NCI-H510A treated with DMSO at 0.1 percent for 48 hours (cell line): ENCODE measurements around the gene ARHGAP33.

Experiments used
- DNase-seq: peaks from one replicate; lab custom pipeline; 2025; lab: John Stamatoyannopoulos, UW

ARHGAP33 gene

DNA sequence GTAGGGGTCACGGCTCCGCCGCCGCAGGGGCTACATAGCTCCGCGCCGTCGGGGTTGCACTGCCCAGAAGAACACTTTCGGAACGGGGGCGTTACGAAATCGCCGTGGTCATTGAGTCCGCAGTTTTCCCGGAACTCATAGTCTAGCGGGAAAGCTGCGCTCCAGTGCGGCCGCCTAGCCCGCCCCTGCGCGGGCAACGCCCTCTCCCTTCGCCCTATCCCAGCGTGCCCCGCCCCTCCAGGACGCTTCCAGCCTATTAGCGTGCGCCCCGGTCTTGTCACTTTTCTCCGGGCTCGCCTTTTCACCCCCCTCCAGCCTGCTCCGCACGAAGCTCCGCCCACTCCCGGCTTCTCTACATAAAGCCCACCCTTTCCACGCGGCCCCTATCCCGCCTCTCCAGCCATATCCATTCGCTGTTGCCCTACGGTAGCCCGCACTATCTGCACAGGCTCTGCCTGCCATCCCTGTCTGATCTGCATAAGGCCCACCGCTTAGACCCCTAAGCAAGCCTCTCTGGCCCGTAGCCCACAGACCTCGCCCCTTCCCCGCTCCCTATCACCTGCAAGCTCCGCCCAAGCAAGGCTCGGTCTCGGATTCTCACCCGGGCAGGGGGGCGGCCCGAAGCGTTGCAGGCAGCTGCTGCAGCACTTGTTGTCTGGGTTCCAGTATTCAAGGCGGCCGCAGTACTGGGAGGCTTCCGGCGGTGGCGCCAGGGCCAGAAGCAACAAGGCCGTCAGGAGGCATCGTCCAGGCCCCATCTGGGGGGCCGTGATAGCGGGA, 34.8 kb upstream of the ARHGAP33 start:
- peak; percentile 99 for DNase-seq

GRCh38 chr19:35741203-35741515, 34.2 kb upstream of the ARHGAP33 start:
- no peak for DNase-seq

GRCh38 chr19:35742121-35742724, 33.1 kb upstream of the ARHGAP33 start, which contains the start of gene IGFLR1:
Gene IGFLR1 (minus strand): TSS chr19:35742452. CDS start chr19:35741180, 1,272 bp downstream.
- no peak for DNase-seq

DNA sequence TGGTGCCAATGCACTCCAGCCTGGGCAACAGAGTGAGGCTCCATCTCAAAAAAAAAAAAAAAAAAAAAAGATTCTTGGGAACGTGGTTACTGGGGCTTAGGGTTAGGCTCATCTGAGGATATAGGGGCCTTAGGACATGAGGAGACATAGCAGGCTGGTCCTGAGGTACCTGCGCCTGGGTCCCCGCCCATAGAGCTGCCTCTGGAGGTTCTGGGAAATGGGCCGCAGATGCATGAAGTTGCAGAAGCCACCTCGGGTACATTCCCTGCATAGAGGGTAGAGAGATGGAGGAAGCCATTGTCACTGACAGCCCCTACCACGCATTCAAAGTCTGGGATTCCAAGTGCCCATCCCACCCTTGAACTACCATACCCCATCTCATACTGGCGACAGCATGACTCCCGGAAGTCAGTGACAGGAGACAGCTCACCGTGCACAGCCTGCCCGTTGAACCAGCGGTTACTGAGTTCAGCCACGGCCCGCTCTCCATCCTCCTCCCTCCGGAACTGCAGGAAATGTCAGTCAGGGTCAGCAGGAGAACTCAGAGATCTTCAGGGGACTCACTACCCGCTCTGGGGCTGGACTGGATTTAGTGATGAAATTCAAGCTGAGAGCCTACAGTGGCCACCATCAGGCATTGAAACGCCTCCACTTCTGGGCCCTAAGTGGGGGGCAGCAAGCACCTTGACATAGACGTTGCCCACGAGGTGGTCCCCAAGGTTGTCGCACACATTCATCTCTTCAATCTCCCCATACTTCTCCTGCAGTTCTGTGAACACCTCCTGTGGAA, 31.5 kb upstream of the ARHGAP33 start:
- DNase-seq: no peak

DNA sequence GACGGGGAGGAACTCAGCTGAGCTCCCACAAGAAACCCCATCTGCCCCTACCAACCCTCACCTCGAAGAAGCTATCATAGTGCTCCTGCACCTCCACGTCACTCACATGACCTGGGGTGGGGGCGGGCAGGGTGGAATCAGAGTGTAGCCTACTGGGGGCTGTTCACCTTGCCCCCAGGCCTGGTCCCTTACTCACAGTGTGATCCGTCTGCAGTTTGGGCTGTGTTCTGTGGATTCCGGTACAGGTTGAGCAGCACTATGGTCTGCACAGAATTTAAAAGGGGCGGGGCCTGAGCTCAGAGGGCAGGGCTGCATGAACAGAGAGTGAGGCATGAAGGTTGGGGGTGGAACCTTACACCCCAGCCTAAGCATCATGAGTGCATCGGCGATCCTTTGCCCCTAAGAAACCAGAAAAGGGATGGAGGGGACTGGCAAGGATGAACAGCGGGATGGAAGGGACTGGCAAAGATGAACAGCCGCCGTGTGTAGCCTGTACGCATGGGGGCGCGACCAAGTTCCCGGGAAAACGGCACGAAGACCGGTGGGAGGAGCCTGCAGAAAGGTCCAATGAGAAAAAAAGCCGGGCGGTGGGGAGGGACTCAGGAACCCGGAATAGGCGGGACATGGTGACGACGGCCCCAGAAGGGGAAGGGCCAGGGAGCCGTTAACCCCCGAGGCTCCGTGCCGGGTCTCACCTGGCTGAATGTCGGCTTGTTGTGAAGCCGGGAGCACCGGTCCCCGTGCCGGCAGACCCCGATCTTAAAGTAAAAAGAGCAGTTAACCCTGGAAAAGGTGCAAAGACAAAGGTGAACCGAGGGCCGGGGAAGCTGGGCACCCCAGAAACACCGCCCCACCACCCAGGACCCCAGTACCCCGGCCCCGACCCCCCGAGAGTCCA, 30.7 kb upstream of the ARHGAP33 start:
- peak; percentile 93 for DNase-seq

DNA sequence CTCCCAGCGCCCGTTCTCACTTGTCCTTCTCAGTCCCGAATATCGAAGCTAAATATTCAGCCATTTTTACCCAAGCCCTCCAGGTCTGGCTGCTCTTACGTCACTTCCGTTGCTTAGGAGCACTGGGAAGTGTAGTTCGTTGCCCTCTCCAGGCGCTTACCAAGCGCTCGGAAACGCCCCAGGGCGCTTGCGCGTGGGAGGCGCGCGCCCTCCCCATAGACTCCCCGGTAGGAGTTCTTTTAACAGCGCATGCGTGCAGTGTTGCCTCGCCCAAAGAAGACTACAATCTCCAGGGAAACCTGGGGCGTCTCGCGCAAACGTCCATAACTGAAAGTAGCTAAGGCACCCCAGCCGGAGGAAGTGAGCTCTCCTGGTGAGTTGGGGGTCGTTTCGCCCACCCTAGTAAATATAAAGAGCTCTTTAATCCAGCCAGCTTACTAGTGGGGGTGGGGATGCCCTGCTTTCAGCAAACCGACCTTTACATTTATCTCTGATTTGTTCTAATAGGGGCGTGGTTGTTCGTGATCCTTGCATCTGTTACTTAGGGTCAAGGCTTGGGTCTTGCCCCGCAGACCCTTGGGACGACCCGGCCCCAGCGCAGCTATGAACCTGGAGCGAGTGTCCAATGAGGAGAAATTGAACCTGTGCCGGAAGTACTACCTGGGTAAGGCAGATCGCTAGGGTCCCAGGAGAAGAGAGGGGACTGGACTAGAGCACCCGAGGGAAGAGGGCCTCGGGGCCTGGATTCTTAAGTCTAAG, 29.9 kb upstream of the ARHGAP33 start, which contains the start of the genes PSENEN and U2AF1L4:
Gene PSENEN (plus strand): TSS at position 324 of the 759 bp plus-strand sequence. CDS start 280 bp downstream, at position 604.
Gene U2AF1L4 (minus strand): TSS at position 91 of the 759 bp plus-strand sequence. CDS start 27 bp downstream, at position 64.
- DNase-seq: peak; percentile 97

- DNase-seq: no peak
These were observed 29.3 kb upstream of the ARHGAP33 start for GRCh38 chr19:35746087-35746462.

DNA sequence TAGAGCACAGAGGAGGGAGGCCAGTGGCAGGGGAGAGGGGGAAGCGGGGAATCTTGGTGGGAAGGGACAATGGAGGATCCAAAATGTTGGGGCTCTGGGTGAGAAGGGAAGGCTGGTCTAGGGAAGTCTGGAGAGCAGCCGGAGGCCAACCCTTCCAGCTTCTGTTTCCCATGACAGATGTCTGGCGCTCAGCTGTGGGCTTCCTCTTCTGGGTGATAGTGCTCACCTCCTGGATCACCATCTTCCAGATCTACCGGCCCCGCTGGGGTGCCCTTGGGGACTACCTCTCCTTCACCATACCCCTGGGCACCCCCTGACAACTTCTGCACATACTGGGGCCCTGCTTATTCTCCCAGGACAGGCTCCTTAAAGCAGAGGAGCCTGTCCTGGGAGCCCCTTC, 28.8 kb upstream of the ARHGAP33 start:
- DNase-seq: no peak

- peak; percentile 98 for DNase-seq
These were observed 27.0 kb upstream of the ARHGAP33 start, which contains the start of gene LIN37 for GRCh38 chr19:35748106-35749020. Gene LIN37 (plus strand): TSS chr19:35748576. CDS start chr19:35748725, 149 bp downstream.

DNA sequence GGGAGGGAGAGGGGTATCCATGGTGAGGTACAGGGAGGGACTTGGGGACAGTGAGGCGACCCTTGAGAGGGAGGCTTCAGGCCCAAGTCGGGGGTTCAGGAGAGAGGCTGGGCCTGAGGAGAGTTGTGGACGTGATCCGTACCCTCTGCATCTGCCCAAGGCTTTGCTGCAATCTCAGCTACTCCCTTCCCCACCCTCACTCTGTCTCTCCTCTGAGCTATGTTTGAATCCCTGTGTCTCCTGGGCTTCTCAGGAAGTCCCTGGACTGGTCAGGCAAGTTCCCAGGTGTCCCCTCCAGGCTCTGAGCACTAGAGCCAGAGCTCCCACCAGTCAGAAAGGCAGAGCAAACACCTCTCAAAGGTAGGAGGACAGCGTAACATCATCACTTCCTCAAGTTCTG, 25.2 kb upstream of the ARHGAP33 start:
- no peak for DNase-seq

- no peak for DNase-seq
These were observed 23.3 kb upstream of the ARHGAP33 start for GRCh38 chr19:35751839-35752745.

GRCh38 chr19:35752746-35753350, 22.5 kb upstream of the ARHGAP33 start:
- no peak for DNase-seq

DNA sequence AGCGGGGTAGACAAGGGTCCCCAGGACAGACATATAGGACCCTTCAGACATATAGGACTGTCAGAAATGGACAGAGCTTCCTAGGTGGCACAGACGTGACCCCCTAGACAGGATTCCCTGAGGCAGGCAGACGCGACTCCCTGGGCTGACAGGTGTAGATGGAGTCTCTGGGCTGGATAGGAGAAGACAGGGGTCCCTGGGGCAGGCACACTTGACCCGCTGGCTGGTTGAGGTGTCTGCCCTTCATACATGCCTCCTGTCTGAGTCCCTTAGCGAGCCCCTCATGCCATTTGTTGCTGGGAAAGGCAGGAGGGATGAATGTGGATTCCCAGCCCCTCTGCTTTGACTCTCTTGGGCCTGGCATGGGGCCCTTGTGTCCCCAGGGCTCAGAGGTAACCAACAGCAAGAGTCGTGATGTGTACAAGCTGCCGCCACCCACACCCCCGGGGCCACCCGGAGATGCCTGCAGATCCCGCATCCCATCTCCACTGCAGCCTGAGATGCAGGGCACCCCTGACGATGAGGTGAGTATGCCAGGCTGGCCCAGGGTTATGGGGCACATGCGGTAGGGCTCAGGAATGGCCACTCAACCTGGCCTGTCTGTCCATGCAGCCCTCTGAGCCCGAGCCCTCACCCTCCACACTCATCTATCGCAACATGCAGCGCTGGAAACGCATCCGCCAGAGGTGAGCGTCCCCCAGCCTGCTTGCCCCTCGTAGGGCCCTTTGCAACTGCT, 21.6 kb upstream of the ARHGAP33 start:
- DNase-seq: no peak

DNA sequence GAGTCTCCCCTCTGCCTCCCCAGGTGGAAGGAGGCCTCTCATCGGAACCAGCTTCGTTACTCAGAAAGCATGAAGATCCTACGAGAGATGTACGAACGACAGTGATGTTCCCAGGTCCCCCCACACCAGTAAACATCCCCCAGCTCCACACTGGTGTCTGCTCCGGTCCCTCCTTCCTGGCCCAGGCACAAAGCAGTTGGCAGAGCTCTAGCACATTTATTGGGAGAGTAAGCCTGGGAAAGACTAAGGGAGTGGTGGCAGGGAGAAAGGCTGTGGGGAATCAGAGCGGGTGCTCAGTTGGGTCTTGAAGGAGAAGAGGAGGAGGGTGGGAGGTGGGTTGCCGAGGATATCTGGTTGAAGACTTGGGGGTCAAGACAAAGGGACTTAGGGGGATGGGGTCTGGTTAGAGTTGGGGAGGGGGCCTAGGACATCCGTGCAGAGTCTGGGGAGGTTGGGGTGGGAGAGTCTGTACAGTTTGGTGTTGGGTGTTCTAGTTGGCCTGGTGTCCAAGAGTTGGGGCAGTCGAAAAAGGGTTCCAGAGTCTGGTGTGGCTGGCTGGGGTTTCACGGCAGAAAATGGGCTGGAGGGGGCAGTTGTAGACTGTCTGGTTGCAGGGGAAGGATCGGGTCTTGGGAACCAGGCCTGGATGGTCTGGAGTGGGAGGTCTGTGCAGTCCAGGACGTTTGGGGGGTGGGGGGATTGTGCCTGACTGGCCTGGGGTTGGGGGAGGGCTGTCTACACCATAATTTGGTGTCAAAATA, 20.8 kb upstream of the ARHGAP33 start:
- no peak for DNase-seq

DNA sequence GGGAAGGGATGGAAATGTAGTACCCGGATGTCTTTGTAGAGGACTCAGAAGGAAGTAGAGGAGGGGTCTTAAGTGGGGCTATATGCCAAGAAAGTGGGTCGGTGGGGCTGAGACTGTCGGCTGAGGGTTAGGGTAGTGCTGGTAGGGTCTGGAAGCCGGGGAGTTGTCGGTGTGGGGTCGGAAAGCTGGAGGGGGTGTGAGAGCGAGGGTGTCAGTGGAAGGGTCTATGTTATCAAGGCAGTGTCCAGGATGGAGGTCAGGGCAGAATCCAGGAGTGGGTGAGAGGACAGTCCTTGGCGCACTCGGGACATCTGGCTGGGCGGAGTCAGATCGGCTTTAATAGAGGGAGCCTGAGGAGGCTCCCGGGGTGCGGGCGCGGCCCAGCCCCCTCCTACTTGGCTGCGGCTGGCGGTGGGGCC, 20.2 kb upstream of the ARHGAP33 start:
- DNase-seq: no peak

DNA sequence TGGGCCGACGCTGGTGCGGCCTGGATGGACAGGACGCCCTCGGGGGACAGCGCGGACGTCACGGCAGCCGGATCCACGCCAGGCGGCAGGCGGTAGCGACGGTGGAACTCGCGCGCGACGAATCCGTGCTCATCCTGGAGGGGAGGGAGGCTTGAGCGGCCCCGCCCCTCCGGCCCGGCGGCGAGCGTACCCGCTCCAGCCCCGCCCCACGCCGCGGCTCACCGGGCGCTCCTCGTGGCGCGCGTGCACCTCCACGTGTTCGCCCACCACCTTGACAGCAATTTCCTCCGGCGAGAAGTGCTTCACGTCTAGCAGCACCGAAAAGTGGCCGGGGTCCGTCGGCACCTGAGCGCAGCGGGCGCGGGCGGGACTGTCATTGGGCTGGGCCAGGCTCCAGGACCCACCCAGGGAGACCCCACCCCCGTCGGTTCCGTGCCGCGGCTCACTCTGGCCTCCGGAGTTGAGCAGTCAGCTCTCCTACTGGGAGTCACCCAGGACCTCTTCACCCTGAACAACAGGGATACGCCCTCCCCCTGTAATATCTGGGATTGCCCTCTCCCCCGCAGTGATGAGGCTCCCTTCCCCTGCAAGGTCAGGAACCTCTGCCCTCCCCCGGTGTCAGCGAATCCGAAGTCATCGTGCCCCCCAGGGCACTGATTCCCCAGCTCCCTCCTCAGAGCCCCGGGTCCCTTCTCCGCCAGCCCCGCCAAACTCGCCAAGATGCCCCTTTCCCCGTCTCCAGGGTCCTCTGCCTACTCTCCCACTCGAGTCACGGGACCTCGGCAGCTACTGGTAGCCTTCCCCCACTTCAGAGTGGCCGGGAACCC, 19.6 kb upstream of the ARHGAP33 start:
- DNase-seq: no peak
